K562 (cell line): Measurements from ENCODE around the gene EFNA1. TPM values are rescaled to one million over a fixed set of nuclear protein-coding genes. Genes with fewer than 3 reads are reported as not detected.

Source experiments
- COPS2 ChIP-seq: fragments of 450-650 bp; conservative IDR thresholded peaks from 2 replicates; pipeline ENCODE4 v1.6.1; 2016; ENCODE audit warnings: mild to moderate bottlenecking, moderate library complexity
- CXXC5 ChIP-seq: fragments of 250-450 bp; sonication (Bioruptor Pico); IDR thresholded peaks from 2 replicates; pipeline ENCODE4 v1.8.0; 2022; ENCODE audit warnings: inconsistent platforms, mild to moderate bottlenecking, moderate library complexity
- ELF1 ChIP-seq: fragments of 200-800 bp; sonication (Bioruptor generic); IDR thresholded peaks from 2 replicates; pipeline ENCODE4 v1.6.1; 2016; ENCODE audit warnings: missing genetic modification characterization, missing compliant biosample characterization
- FOXM1 ChIP-seq, 2 experiments: fragments of 450-650 bp in 1 of 2; sonication (generic) in 1 of 2; formaldehyde crosslinking in 1 of 2; IDR thresholded peaks; 2 replicates each; pipeline versions ENCODE4 v1.6.1 to v1.9.0; 2017 to 2022; ENCODE audit warnings: low read depth in 2 of 2, mild to moderate bottlenecking in 2 of 2, missing genetic modification reagents in 1 of 2, moderate library complexity in 1 of 2
- JUNB ChIP-seq: fragments of 450-650 bp; formaldehyde crosslinking; conservative IDR thresholded peaks from 2 replicates; pipeline ENCODE4 v1.4.0; 2020; ENCODE audit warnings: mild to moderate bottlenecking
- MECOM ChIP-seq: fragments of 250-450 bp; sonication (Bioruptor Pico); IDR thresholded peaks from 2 replicates; pipeline ENCODE4 v1.8.0; 2022; ENCODE audit warnings: inconsistent platforms
- NEUROD1 ChIP-seq: fragments of 150-350 bp; IDR thresholded peaks from 2 replicates; pipeline ENCODE4 v1.6.1; 2014; ENCODE audit warnings: borderline replicate concordance, low read length, low read depth; ENCODE audit not compliant: partially characterized antibody
- NFIC ChIP-seq: fragments of 450-650 bp; IDR thresholded peaks from 2 replicates; pipeline ENCODE4 v1.6.1; 2017; ENCODE audit warnings: mild to moderate bottlenecking, inconsistent platforms
- NUFIP1 ChIP-seq: fragments of 450-650 bp; IDR thresholded peaks from 2 replicates; pipeline ENCODE4 v1.6.1; 2018; ENCODE audit not compliant: partially characterized antibody
- TRIM24 ChIP-seq, 2 experiments: fragments of 450-650 bp; IDR thresholded peaks; 2 replicates each; pipeline ENCODE4 v1.6.1; 2016
- ZBED1 ChIP-seq: IDR thresholded peaks from 2 replicates; pipeline ENCODE4 v1.6.1; 2014
- ZNF507 ChIP-seq: conservative IDR thresholded peaks from 2 replicates; pipeline ENCODE4 v1.6.1; 2017; ENCODE audit warnings: missing genetic modification characterization, missing compliant biosample characterization
- ZNF830 ChIP-seq: fragments of 250-450 bp; sonication (Bioruptor Pico); IDR thresholded peaks from 2 replicates; pipeline ENCODE4 v1.5.0; 2021; ENCODE audit warnings: mild to moderate bottlenecking
- polyA plus RNA-seq, 8 experiments: library from polyadenylated mRNA; depleted of rRNA in 4 of 8; stranded (reverse) in 5 of 8; unstranded in 3 of 8; fragments of >200 nt; fragmentation: Nextera tagmentation in 2 of 8; fragmentation: Illumina TruSeq in 1 of 8; extraction: Ambion mirVana in 2 of 8; extraction: Trizol in 1 of 8; gene quantifications; 2 replicates each; pipeline versions ENCODE4 v1.2.1 to v1.2.3, GENCODE V29; 2011 to 2014; ENCODE audit warnings: inconsistent platforms in 1 of 8, missing spikeins in 1 of 8
- total RNA-seq, 7 experiments: library from RNA; depleted of rRNA in 6 of 7; stranded (reverse); fragments of >200 nt in 6 of 7; fragmentation: Illumina TruSeq in 2 of 7; extraction: Trizol in 2 of 7; gene quantifications; 2 replicates each; pipeline versions ENCODE4 v1.2.1 to v1.2.3, GENCODE V29; 2011 to 2021; ENCODE audit warnings: low replicate concordance in 1 of 7
- TF ChIP-seq, protein P1 (sequence below): sonication (generic); formaldehyde crosslinking; IDR thresholded peaks from 2 replicates; pipeline ENCODE4 v1.8.0; 2022; ENCODE audit warnings: mild to moderate bottlenecking, missing genetic modification reagents
- TF ChIP-seq, protein P2 (sequence below): sonication (generic); formaldehyde crosslinking; IDR thresholded peaks from 2 replicates; pipeline ENCODE4 v1.8.1; 2023; ENCODE audit warnings: missing genetic modification reagents, mild to moderate bottlenecking, borderline replicate concordance
- TF ChIP-seq, protein P3 (sequence below): fragments of 250-450 bp; sonication (Bioruptor Pico); IDR thresholded peaks from 2 replicates; pipeline ENCODE4 v1.4.0; 2020; ENCODE audit warnings: mild to moderate bottlenecking, moderate library complexity, borderline replicate concordance

The EFNA1 gene
- total and polyA plus RNA-seq, 9 of the 15 experiments (the other 6 are each of a cell fraction or from before 2014, with no cell fraction given), result 2.1 to 9.3 (median 3.0) TPM

DNA sequence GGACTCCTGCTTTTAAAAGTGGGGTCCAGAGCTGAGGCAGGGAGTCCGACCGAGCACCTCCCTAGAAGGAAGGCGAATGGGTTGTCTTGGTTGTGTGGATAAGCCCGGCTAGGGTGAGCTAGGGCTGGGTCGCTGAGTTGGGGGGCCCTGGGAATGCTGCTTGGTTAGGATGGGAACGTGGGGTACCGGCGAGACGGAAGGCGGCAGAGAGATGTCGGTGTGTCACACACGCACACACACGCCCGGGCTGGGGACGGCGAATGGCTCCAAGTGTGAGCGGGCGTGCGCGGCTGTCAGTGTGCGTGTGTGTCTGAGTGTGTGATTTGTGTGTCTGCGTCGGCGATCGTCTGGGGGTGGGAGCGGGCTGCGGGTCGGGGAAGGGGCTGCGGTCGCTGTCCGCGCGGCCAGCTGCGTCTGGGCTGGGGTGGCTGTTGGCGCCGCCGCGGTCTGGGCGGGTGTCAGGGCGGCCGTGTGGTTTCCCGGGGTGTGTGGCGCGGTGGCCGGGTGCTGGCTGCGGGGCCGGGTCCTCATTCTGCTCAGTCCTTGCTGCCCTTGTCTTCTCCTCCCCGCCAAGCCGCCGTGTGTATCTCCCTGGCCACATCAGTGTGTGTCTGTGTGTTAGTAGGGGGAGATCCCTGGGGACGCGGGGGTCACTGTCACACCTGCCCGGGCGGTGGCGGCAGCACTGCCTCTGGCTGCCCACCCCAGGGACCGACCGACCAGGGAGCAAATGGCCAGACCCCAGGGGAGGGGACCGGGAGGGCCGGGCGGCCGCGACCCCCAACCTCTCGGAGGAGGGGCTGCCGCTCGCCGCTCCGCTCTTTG lies 48.0 kb upstream of the EFNA1 start (continued):
- no peak for TF ChIP-seq NUFIP1
- no peak for TF ChIP-seq MECOM (CRISPR knock-in tag)
- TF ChIP-seq, protein P1, sequence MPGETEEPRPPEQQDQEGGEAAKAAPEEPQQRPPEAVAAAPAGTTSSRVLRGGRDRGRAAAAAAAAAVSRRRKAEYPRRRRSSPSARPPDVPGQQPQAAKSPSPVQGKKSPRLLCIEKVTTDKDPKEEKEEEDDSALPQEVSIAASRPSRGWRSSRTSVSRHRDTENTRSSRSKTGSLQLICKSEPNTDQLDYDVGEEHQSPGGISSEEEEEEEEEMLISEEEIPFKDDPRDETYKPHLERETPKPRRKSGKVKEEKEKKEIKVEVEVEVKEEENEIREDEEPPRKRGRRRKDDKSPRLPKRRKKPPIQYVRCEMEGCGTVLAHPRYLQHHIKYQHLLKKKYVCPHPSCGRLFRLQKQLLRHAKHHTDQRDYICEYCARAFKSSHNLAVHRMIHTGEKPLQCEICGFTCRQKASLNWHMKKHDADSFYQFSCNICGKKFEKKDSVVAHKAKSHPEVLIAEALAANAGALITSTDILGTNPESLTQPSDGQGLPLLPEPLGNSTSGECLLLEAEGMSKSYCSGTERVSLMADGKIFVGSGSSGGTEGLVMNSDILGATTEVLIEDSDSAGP, result no peak
- 0 out of 2 replicates have a peak, but pooled peaks have one; percentile 31 for TF ChIP-seq CXXC5 (CRISPR knock-in tag)
- TF ChIP-seq TRIM24 (IDR thresholded peaks at IDR 0.05), result no peak
- TF ChIP-seq, protein P2, sequence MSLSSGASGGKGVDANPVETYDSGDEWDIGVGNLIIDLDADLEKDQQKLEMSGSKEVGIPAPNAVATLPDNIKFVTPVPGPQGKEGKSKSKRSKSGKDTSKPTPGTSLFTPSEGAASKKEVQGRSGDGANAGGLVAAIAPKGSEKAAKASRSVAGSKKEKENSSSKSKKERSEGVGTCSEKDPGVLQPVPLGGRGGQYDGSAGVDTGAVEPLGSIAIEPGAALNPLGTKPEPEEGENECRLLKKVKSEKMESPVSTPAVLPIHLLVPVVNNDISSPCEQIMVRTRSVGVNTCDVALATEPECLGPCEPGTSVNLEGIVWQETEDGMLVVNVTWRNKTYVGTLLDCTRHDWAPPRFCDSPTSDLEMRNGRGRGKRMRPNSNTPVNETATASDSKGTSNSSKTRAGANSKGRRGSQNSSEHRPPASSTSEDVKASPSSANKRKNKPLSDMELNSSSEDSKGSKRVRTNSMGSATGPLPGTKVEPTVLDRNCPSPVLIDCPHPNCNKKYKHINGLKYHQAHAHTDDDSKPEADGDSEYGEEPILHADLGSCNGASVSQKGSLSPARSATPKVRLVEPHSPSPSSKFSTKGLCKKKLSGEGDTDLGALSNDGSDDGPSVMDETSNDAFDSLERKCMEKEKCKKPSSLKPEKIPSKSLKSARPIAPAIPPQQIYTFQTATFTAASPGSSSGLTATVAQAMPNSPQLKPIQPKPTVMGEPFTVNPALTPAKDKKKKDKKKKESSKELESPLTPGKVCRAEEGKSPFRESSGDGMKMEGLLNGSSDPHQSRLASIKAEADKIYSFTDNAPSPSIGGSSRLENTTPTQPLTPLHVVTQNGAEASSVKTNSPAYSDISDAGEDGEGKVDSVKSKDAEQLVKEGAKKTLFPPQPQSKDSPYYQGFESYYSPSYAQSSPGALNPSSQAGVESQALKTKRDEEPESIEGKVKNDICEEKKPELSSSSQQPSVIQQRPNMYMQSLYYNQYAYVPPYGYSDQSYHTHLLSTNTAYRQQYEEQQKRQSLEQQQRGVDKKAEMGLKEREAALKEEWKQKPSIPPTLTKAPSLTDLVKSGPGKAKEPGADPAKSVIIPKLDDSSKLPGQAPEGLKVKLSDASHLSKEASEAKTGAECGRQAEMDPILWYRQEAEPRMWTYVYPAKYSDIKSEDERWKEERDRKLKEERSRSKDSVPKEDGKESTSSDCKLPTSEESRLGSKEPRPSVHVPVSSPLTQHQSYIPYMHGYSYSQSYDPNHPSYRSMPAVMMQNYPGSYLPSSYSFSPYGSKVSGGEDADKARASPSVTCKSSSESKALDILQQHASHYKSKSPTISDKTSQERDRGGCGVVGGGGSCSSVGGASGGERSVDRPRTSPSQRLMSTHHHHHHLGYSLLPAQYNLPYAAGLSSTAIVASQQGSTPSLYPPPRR (CRISPR knock-in tag), result no peak
- no peak for TF ChIP-seq ZBED1
- TF ChIP-seq COPS2, result no peak
- TF ChIP-seq ZNF830, result no peak
- TF ChIP-seq NFIC, result 0 out of 2 replicates have a peak, but pooled peaks have one; percentile 5
- no peak for TF ChIP-seq NEUROD1
- no peak for TF ChIP-seq ZNF507 (tag)
- TF ChIP-seq ELF1 (tag), result no peak
- TF ChIP-seq, protein P3, sequence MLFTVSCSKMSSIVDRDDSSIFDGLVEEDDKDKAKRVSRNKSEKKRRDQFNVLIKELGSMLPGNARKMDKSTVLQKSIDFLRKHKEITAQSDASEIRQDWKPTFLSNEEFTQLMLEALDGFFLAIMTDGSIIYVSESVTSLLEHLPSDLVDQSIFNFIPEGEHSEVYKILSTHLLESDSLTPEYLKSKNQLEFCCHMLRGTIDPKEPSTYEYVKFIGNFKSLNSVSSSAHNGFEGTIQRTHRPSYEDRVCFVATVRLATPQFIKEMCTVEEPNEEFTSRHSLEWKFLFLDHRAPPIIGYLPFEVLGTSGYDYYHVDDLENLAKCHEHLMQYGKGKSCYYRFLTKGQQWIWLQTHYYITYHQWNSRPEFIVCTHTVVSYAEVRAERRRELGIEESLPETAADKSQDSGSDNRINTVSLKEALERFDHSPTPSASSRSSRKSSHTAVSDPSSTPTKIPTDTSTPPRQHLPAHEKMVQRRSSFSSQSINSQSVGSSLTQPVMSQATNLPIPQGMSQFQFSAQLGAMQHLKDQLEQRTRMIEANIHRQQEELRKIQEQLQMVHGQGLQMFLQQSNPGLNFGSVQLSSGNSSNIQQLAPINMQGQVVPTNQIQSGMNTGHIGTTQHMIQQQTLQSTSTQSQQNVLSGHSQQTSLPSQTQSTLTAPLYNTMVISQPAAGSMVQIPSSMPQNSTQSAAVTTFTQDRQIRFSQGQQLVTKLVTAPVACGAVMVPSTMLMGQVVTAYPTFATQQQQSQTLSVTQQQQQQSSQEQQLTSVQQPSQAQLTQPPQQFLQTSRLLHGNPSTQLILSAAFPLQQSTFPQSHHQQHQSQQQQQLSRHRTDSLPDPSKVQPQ (CRISPR knock-in tag), result no peak
- no peak for TF ChIP-seq FOXM1 (IDR thresholded peaks at IDR 0.05; ENCODE audit: low read depth)
- TF ChIP-seq FOXM1 (CRISPR knock-in tag; IDR thresholded peaks at IDR 0.05; ENCODE audit: low read depth), result 0 out of 2 replicates have a peak, but pooled peaks have one; percentile 38
- no peak for TF ChIP-seq JUNB (CRISPR knock-in tag)
